Measurements from ENCODE around the gene ALKBH5.

DNA sequence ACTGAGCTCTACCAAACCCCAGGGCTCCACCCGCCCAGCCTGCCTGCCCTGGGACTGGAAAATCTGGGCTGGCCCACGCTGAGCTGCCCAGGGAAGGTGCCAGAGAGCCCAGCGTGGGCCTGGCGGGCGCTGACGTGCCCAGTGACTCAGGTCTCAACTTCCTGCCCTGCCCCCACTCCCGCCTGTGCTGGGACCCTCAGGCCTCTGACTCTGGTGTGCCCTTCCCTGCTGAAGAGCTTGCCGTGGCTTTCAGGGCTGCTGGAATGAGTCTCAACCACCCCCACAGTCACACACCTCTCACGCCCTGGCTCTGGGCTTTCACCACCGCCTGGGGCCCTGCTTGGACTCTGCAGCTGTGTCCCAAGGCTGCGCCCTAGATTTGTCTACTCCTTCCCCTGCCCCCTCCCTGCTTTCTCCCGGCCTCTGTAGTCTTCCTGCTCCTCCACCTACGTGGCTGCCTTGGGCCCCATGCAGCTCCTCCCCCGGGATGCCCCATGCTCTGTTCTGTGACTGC lies 52.2 kb downstream of the ALKBH5 start:
- TF ChIP-seq, protein P1, sequence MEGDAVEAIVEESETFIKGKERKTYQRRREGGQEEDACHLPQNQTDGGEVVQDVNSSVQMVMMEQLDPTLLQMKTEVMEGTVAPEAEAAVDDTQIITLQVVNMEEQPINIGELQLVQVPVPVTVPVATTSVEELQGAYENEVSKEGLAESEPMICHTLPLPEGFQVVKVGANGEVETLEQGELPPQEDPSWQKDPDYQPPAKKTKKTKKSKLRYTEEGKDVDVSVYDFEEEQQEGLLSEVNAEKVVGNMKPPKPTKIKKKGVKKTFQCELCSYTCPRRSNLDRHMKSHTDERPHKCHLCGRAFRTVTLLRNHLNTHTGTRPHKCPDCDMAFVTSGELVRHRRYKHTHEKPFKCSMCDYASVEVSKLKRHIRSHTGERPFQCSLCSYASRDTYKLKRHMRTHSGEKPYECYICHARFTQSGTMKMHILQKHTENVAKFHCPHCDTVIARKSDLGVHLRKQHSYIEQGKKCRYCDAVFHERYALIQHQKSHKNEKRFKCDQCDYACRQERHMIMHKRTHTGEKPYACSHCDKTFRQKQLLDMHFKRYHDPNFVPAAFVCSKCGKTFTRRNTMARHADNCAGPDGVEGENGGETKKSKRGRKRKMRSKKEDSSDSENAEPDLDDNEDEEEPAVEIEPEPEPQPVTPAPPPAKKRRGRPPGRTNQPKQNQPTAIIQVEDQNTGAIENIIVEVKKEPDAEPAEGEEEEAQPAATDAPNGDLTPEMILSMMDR (conservative IDR thresholded peaks at IDR 0.05 in 1 of 2, IDR thresholded peaks at IDR 0.05 in 1 of 2; ENCODE audit: extremely low read depth in 1 of 2, insufficient read depth in 1 of 2, low read depth in 1 of 2, low read length in 2 of 2): no peak
- no peak for TF ChIP-seq EZH2 (IDR thresholded peaks at IDR 0.05; ENCODE audit: borderline replicate concordance, low read length)

All from mammary epithelial cell (primary cell).